OCI-LY1 (cell line): ENCODE measurements around the gene RIN3.

Experiments
- EZH2 ChIP-seq: fragments of 200-600 bp; sonication (generic), shearing (Covaris generic); IDR thresholded peaks from 2 replicates; pipeline ENCODE4 v1.8.0; 2017; ENCODE audit warnings: borderline replicate concordance, mixed run types, mild to moderate bottlenecking, antibody characterized with exemption, low read length, moderate library complexity, mixed read lengths
- TF ChIP-seq, protein P1 (sequence below): fragments of 200-600 bp; sonication (generic), shearing (Covaris generic); IDR thresholded peaks from 2 replicates; pipeline ENCODE4 v1.5.1; 2017; ENCODE audit warnings: mild to moderate bottlenecking, antibody characterized with exemption, low read length, moderate library complexity, mixed read lengths

GRCh38 chr14:92716131-92716530 is 202.6 kb downstream of the RIN3 start:
- TF ChIP-seq, protein P1, sequence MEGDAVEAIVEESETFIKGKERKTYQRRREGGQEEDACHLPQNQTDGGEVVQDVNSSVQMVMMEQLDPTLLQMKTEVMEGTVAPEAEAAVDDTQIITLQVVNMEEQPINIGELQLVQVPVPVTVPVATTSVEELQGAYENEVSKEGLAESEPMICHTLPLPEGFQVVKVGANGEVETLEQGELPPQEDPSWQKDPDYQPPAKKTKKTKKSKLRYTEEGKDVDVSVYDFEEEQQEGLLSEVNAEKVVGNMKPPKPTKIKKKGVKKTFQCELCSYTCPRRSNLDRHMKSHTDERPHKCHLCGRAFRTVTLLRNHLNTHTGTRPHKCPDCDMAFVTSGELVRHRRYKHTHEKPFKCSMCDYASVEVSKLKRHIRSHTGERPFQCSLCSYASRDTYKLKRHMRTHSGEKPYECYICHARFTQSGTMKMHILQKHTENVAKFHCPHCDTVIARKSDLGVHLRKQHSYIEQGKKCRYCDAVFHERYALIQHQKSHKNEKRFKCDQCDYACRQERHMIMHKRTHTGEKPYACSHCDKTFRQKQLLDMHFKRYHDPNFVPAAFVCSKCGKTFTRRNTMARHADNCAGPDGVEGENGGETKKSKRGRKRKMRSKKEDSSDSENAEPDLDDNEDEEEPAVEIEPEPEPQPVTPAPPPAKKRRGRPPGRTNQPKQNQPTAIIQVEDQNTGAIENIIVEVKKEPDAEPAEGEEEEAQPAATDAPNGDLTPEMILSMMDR: no peak
- TF ChIP-seq EZH2: no peak
